ENCODE data around the gene NOD2. TPM values are rescaled to one million over a fixed set of nuclear protein-coding genes. Genes with fewer than 3 reads are reported as not detected.

Gene NOD2
- total RNA-seq, 1 donor from 2014 or later = not detected

- no peaks in the 10 kb centered on the region for H3K4me1 Mint-ChIP-seq (ENCODE audit: low read depth, unreplicated experiment)
- H3K4me3 Mint-ChIP-seq (ENCODE audit: unreplicated experiment) = no peak overlapping the region
- H2AFZ ChIP-seq (ENCODE audit: low read depth, low read length) = no peak overlapping the region
- peaks cover 9% of the 10 kb centered on the region for H3K27me3 Mint-ChIP-seq (ENCODE audit: low read depth, unreplicated experiment)
- H3K79me2 ChIP-seq (ENCODE audit: insufficient read depth, low read length) = no peaks in the 10 kb centered on the region
- DNase-seq (ENCODE audit: low read depth) (no peak), FAIRE-seq (no peak)
- H4K20me1 ChIP-seq (ENCODE audit: insufficient read depth, low read length) = no peaks in the 10 kb centered on the region
- H3K36me3 ChIP-seq (ENCODE audit: insufficient read depth, low read length) = no peaks in the 10 kb centered on the region
- peaks cover 5% of the 10 kb centered on the region for H3K9me3 Mint-ChIP-seq (ENCODE audit: unreplicated experiment)
- TF ChIP-seq, protein P1, sequence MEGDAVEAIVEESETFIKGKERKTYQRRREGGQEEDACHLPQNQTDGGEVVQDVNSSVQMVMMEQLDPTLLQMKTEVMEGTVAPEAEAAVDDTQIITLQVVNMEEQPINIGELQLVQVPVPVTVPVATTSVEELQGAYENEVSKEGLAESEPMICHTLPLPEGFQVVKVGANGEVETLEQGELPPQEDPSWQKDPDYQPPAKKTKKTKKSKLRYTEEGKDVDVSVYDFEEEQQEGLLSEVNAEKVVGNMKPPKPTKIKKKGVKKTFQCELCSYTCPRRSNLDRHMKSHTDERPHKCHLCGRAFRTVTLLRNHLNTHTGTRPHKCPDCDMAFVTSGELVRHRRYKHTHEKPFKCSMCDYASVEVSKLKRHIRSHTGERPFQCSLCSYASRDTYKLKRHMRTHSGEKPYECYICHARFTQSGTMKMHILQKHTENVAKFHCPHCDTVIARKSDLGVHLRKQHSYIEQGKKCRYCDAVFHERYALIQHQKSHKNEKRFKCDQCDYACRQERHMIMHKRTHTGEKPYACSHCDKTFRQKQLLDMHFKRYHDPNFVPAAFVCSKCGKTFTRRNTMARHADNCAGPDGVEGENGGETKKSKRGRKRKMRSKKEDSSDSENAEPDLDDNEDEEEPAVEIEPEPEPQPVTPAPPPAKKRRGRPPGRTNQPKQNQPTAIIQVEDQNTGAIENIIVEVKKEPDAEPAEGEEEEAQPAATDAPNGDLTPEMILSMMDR (IDR thresholded peaks at IDR 0.05; ENCODE audit: insufficient read depth, low read depth, low read length) = no peak
- no peak for TF ChIP-seq EZH2 (IDR thresholded peaks at IDR 0.05; ENCODE audit: insufficient read depth, low read length)
- no peaks in the 10 kb centered on the region for H3K4me1 ChIP-seq (ENCODE audit: insufficient read depth, low read length)
- no peak overlapping the region for H3K27ac ChIP-seq (ENCODE audit: low read depth, low read length)
- no peak overlapping the region for H3K9ac ChIP-seq (ENCODE audit: low read length)
- no peak overlapping the region for H3K4me3 ChIP-seq (ENCODE audit: insufficient read depth, low read depth, low read length)
- no peaks in the 10 kb centered on the region for H3K27me3 ChIP-seq (ENCODE audit: insufficient read depth, low read length)
- no peak overlapping the region for H3K4me2 ChIP-seq (ENCODE audit: low read length)
- H3K9me3 ChIP-seq (ENCODE audit: insufficient read depth, low read depth, low read length) = no peaks in the 10 kb centered on the region
- H3K27ac Mint-ChIP-seq (ENCODE audit: unreplicated experiment) = no peak overlapping the region
- no peaks in the 10 kb centered on the region for H3K36me3 Mint-ChIP-seq (ENCODE audit: low read depth, unreplicated experiment)
Observed at GRCh38 chr16:50678531-50678930, 14.9 kb upstream of the NOD2 start.

DNA sequence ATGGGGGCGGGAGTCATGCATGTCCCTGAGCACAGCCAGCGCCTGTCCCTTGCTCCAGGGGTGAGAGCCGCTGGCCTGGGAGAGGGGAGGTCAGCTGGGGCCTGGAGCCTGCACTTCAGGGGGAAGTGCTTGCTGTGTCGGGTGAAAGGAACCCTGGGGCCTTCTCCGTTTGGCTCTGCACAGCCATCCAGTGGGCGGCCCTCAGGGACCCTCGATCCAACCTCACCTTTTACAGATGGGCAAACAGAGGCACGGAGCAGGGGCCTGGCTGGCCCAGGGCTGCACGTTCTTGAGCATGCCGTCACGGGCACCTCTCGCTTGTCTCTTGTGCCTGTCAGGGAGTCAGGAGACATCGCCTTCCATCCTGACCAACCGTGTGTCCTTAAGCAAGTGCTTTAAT is 14.1 kb upstream of the NOD2 start:
- DNase-seq (ENCODE audit: low read depth) (no peak), FAIRE-seq (no peak)
- Histone ChIP-seq H3K79me2 (ENCODE audit: insufficient read depth, low read length) (no peaks in the 10 kb centered on the region), H3K9ac (ENCODE audit: low read length) (no peak overlapping the region), H3K27me3 (ENCODE audit: insufficient read depth, low read length) (no peaks in the 10 kb centered on the region), H4K20me1 (ENCODE audit: insufficient read depth, low read length) (no peaks in the 10 kb centered on the region), H3K4me1 (ENCODE audit: insufficient read depth, low read length) (no peaks in the 10 kb centered on the region), H3K27ac (ENCODE audit: low read depth, low read length) (no peak overlapping the region), H3K4me3 (ENCODE audit: insufficient read depth, low read depth, low read length) (no peak overlapping the region), H3K36me3 (ENCODE audit: insufficient read depth, low read length) (no peaks in the 10 kb centered on the region), H2AFZ (ENCODE audit: low read depth, low read length) (no peak overlapping the region), H3K4me2 (ENCODE audit: low read length) (no peak overlapping the region), H3K9me3 (ENCODE audit: insufficient read depth, low read depth, low read length) (no peaks in the 10 kb centered on the region)
- H3K27ac Mint-ChIP-seq (ENCODE audit: unreplicated experiment) = no peak overlapping the region
- no peak for TF ChIP-seq EZH2 (IDR thresholded peaks at IDR 0.05; ENCODE audit: insufficient read depth, low read length)
- TF ChIP-seq, protein P1 (IDR thresholded peaks at IDR 0.05; ENCODE audit: insufficient read depth, low read depth, low read length) = no peak
- H3K9me3 Mint-ChIP-seq (ENCODE audit: unreplicated experiment) = peaks cover 2% of the 10 kb centered on the region
- no peaks in the 10 kb centered on the region for H3K4me1 Mint-ChIP-seq (ENCODE audit: low read depth, unreplicated experiment)
- H3K36me3 Mint-ChIP-seq (ENCODE audit: low read depth, unreplicated experiment) = no peaks in the 10 kb centered on the region
- peaks cover 13% of the 10 kb centered on the region for H3K27me3 Mint-ChIP-seq (ENCODE audit: low read depth, unreplicated experiment)
- no peak overlapping the region for H3K4me3 Mint-ChIP-seq (ENCODE audit: unreplicated experiment)

- no peak overlapping the region for H3K4me2 ChIP-seq (ENCODE audit: low read length)
- no peak overlapping the region for H3K4me3 ChIP-seq (ENCODE audit: insufficient read depth, low read depth, low read length)
- Mint-ChIP-seq H3K4me1 (ENCODE audit: low read depth, unreplicated experiment) (no peaks in the 10 kb centered on the region), H3K27ac (ENCODE audit: unreplicated experiment) (no peak overlapping the region), H3K4me3 (ENCODE audit: unreplicated experiment) (no peak overlapping the region), H3K36me3 (ENCODE audit: low read depth, unreplicated experiment) (no peaks in the 10 kb centered on the region), H3K9me3 (ENCODE audit: unreplicated experiment) (peaks cover under 1% of the 10 kb centered on the region), H3K27me3 (ENCODE audit: low read depth, unreplicated experiment) (peaks cover 17% of the 10 kb centered on the region)
- H3K9ac ChIP-seq (ENCODE audit: low read length) = no peak overlapping the region
- H3K4me1 ChIP-seq (ENCODE audit: insufficient read depth, low read length) = no peaks in the 10 kb centered on the region
- no peak overlapping the region for H2AFZ ChIP-seq (ENCODE audit: low read depth, low read length)
- H3K36me3 ChIP-seq (ENCODE audit: insufficient read depth, low read length) = no peaks in the 10 kb centered on the region
- DNase-seq (ENCODE audit: low read depth) = no peak
- H4K20me1 ChIP-seq (ENCODE audit: insufficient read depth, low read length) = no peaks in the 10 kb centered on the region
- no peaks in the 10 kb centered on the region for H3K79me2 ChIP-seq (ENCODE audit: insufficient read depth, low read length)
- no peak overlapping the region for H3K27ac ChIP-seq (ENCODE audit: low read depth, low read length)
- FAIRE-seq = no peak
- TF ChIP-seq, protein P1 (IDR thresholded peaks at IDR 0.05; ENCODE audit: insufficient read depth, low read depth, low read length) = no peak
- TF ChIP-seq EZH2 (IDR thresholded peaks at IDR 0.05; ENCODE audit: insufficient read depth, low read length) = no peak
- H3K9me3 ChIP-seq (ENCODE audit: insufficient read depth, low read depth, low read length) = no peaks in the 10 kb centered on the region
- no peaks in the 10 kb centered on the region for H3K27me3 ChIP-seq (ENCODE audit: insufficient read depth, low read length)
Observed at GRCh38 chr16:50679676-50680555, 13.5 kb upstream of the NOD2 start.

Data from astrocyte (in vitro differentiated cells and primary cell).